Islet of Langerhans (tissue), 1 donor: Measurements from ENCODE around the gene BCAR3.
"Not testable (repeated sequence)": the region's sequence is repeated elsewhere in the genome, so short reads cannot be mapped to it uniquely, and the experiment has no call there.

ENCODE experiments used
- FAIRE-seq: peaks from one replicate; lab custom pipeline; 2011; peaks lifted over from hg19 to GRCh38; lab: Jason Lieb, UNC

Gene BCAR3

GRCh38 chr1:93687542-93687941 lies 5.9 kb upstream of the BCAR3 start:
- FAIRE-seq = no peak

GRCh38 chr1:93686504-93687250 lies 5.0 kb upstream of the BCAR3 start:
- no peak for FAIRE-seq

GRCh38 chr1:93685918-93686317 lies 4.3 kb upstream of the BCAR3 start:
- no peak for FAIRE-seq

GRCh38 chr1:93683234-93683633 lies 1.6 kb upstream of the BCAR3 start:
- no peak for FAIRE-seq

GRCh38 chr1:93681989-93682412 lies 364 bp upstream of the BCAR3 start:
- FAIRE-seq = no peak

- no peak for FAIRE-seq
Observed at GRCh38 chr1:93680420-93681100, 1.1 kb downstream of the BCAR3 start.

GRCh38 chr1:93680076-93680419 lies 1.6 kb downstream of the BCAR3 start:
- no peak for FAIRE-seq

- no peak for FAIRE-seq
Observed at GRCh38 chr1:93679546-93679945, 2.1 kb downstream of the BCAR3 start.

GRCh38 chr1:93678946-93679480 lies 2.6 kb downstream of the BCAR3 start:
- FAIRE-seq = no peak

- FAIRE-seq = no peak
Observed at GRCh38 chr1:93678491-93678890, 3.1 kb downstream of the BCAR3 start.

GRCh38 chr1:93677729-93678128 lies 3.9 kb downstream of the BCAR3 start:
- FAIRE-seq = no peak

- no peak for FAIRE-seq
Observed at GRCh38 chr1:93676427-93676826, 5.2 kb downstream of the BCAR3 start.

GRCh38 chr1:93675931-93676330 lies 5.7 kb downstream of the BCAR3 start:
- FAIRE-seq = no peak

- FAIRE-seq = no peak
Observed at GRCh38 chr1:93675271-93675670, 6.4 kb downstream of the BCAR3 start.

GRCh38 chr1:93674071-93674470 lies 7.6 kb downstream of the BCAR3 start:
- not testable (repeated sequence) for FAIRE-seq

GRCh38 chr1:93673163-93673829 lies 8.3 kb downstream of the BCAR3 start:
- FAIRE-seq = no peak

- FAIRE-seq = no peak
Observed at GRCh38 chr1:93672477-93673162, 9.0 kb downstream of the BCAR3 start.

GRCh38 chr1:93672069-93672468 lies 9.6 kb downstream of the BCAR3 start:
- no peak for FAIRE-seq

- no peak for FAIRE-seq
Observed at GRCh38 chr1:93671099-93671621, 10.5 kb downstream of the BCAR3 start.

- FAIRE-seq = no peak
Observed at GRCh38 chr1:93670141-93670540, 11.5 kb downstream of the BCAR3 start.

GRCh38 chr1:93669369-93669768 lies 12.3 kb downstream of the BCAR3 start:
- no peak for FAIRE-seq

GRCh38 chr1:93668951-93669350 lies 12.7 kb downstream of the BCAR3 start:
- FAIRE-seq = no peak
